GM18511 (cell line): ENCODE measurements around the gene TMEM181.
"Not testable (repeated sequence)": the region's sequence is repeated elsewhere in the genome, so short reads cannot be mapped to it uniquely, and the experiment has no call there.

ENCODE experiments used
- ATAC-seq: cut with Tn5 transposase; IDR thresholded peaks from one replicate; pipeline ENCODE4 v1.9.1; 2021; ENCODE audit warnings: mild to moderate bottlenecking, moderate library complexity; ENCODE audit not compliant: unreplicated experiment

Gene TMEM181

DNA sequence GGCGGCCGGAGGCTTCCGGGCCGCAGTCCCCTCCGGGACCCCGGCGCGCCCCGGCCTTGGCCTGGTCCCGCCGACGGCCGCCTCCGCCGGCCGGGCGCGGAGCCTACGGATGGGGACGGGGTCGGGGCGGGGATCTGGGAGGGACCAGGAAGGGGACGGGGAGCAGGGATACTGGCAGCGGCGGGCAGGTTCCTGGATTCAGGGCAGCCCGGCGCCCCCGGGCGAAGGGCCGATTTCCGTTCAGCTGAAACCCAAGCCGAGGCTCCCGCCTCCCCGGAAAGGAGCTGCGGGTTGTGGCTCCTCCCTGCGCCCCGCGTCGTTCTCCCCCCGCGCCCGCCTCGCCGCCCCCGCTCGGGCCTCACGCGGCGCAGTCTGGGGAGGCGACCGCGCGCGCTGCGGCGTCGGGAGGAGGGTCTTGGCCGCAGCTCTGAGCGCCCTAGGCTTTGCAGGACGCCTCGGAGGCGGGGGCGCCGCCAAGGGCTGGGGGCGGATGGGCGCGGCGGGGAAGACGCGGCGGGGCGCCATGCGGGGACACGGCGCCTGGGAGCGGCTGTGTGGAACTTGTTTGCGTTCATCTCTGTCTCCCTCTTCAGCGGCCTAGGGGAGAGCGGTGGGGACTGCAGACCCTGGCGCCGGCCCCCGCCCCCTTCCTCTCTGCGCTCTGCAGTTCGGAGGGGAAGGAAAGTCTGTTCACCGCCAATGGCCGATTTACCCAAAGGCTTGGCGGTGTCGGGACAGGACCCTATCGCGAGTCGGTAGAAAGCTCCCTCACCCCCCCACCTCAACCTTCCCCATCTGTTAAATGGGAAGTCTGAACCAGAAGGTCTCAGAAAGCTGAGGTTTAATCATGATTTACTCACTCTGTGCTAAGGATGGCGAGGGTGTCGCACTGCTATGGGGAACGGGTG lies 22.7 kb upstream of the TMEM181 start:
- ATAC-seq = no peak

DNA sequence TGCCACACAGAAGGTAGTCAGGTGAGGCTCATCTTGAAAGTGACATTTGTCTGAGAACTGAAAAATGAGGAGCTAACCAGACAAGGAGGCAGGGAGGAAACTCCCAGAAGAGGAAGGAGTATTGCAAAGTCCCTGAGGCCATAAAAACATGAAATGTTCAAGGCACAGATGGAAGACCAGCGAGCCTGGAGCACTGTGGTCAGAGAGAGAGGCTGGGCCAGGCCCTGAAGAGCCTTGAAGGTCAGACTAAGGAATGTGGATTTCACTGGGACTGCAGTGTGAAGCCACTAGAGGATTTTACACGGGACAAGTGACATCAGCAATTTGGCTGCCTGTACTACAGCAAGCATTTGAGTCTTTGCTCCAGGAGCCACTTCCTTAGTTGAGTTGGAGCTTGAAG lies 21.1 kb upstream of the TMEM181 start:
- no peak for ATAC-seq

DNA sequence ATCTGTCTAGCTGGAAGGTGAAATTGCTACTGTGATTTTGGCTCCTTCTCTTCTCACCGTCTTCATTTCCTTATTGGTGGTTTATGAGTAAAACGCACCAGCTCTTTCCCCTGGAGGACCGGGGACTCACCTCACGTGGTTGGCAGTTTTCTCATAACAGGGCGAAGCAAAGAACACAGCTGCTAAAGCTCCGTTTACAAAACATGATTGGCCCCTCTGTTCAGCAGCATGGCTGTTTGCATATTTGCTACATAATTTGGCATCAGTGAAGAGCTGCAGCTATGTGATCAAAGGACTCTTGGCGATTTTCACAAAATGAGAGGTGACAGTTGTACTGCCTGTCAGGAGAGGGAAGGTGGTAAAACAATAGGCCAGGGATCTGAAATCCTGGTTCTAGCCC lies 20.5 kb upstream of the TMEM181 start:
- ATAC-seq = no peak

DNA sequence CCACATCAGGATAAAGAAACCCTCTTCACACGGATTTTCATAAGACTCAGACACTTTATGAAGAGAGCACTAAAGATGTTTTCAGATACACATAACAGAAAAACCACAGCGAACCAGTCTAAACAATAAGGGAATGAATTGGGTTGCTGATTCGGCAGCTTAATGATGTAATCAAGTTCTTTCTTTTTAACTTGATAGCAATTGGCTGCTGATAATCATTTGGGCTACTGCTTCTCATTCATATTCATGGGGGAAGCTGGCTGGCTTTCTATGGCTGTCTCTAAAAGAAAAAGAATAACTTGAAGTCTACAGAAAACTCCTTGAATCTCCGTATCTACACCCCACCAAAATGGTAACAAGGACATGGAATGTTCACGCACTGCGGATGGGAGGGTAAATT lies 20.0 kb upstream of the TMEM181 start:
- ATAC-seq = no peak

DNA sequence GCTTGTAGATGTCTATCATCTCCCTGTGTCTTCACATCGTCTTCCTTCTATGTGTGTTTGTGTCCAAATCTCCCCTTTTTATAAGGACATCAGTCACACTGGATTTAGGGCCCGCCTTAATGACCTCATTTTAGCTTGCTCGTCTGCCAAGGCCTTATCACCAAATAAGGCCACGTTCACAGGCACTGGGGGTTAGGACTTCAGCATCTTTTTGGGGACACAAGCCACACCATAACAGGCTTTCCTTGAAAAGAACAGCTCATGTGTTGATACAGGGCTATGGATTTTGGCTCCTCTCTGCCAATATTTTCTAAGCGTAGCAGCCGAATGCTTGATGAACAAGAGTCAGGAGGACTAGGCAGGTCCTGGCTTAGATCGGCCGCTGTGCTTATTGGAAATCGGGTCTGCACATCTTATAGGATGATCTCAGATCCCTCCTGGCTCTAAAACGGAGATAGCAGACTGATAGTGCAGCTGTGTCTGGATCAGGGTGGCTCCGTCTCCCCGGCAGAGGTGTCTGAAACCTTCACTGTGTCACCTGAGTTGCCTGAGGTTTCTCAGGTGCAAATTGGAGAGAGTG lies 16.2 kb upstream of the TMEM181 start:
- ATAC-seq = no peak

DNA sequence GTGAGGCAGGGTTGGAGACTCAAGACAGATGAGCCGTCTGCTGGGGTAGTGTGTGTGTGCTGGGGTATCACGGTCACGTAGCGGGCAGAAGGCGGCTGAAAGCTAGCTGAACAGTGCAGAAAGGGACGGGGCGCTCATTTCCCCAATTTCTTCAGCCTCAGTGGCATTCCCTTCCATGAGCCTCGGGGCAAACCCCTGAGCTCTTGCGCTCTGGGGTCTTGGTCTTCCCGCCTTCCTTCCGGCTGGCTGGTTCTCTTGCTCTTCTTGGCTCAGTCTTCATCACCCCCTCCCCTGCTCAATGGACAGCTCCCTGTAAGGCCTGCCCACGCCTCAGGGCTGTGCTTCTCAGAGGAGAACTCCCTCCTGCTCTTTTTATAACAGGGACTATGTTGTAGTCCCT lies 15.5 kb upstream of the TMEM181 start:
- ATAC-seq = no peak

DNA sequence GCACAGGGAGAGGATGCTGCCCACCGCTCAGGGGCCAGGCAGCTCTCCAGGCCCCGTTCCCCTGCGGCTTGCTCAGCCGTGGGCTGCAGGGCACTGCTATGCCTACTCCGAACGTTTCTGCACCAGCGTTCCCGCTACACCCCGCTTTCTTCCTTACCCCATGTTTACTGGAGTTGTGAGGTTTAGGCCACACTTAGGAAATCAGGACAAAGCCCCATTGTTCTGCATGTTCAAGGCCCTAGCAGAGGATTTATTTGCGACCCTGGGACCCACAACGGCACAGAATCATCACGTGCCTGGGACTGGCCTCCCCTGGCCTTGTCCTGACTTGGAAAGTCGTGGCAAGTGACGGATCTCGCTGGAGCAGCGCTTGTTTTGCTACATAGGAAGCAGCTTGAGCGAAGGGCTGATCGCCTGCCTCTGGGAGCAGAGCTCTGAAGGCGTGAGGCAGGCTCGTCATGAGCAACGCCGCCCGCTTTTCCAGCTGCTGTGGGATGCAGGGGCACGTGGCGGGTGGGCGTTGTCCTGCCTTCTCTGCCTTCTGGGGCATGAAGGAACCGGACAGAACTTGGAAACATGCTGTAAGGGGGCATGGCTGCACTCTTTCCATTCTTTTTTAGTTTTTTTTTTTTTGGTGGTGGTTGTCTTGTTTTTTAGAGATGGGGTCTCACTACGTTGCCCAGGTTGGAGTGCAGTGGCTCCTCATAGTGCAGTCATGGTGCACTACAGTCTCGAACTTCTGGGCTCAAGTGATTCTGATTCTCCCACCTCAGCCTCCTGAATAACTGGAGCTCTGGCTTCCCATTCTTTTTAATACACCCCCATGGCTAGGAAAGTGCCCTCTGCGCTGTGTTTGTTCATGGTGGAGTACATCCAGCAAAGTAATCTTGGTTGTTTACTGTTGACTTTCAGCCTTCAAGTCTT lies 14.6 kb upstream of the TMEM181 start:
- ATAC-seq = no peak

DNA sequence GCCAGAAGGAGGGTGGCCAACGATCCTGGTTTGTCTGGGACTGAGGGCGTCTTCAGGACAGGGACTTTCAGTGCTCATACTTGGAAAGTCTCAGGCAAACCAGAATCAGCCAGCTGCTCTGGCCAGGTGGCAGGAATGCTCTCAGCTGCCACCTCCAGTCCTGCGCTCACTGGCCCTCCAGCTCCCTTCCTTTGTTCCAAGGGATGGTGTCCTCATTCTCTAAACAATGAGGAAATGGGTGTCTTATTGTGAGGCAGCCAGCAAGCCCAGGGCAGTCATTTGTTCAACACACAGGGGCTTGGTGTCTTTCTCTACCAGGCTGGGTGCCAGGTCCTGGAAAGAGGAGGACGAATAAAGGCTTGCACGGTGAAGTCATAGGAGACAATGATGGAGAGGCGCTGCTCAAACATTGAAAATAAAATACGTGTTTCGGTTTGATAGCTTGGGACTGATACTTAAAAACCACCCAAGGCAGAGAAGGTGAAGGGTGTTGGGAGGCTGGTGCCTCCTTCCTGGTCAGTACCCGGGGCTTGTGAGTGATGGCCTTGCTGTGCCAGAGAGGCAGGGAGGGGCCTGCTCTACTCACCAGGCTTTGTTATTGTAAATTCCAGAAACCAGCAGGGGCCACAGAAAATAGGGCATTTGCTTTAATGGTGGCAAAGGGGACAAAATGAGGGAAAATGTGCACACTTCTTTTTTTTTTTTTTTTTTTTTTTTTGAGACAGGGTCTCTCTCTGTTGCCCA lies 11.3 kb upstream of the TMEM181 start:
- ATAC-seq = no peak

DNA sequence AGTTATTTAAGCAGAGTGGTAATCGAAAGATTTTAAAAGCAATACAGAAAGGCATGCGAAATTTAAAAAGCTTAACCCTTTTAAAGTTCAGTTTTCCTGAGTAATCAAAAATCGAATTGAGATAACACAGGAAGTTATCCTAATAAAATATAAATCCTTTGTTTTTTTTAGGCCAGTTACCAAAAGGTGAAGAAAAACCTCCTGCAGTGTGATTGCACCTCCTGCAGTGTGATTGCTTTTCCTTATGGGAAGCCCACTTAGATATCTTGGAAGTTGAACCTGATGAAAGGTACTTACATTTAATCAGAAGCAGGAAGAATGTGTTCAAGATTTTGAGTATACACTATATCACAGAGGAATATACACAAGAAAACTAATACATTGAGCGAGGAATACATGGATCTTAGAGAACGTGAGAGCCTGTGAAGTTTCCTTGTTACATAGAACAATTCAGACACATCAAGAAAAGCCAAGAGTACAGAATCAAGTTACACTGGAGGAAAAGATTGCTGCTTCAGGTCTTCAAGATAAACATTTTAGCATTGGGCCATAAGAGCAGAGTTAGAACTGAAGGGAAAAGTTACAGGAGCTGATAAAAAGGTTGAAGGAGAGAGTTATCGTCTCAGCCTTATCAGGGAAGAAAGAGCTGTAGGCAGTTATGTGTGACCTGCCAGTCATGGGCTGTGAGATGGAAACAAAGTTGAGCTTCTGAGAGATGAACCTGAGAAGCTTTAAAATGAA lies 7.7 kb upstream of the TMEM181 start:
- no peak for ATAC-seq

DNA sequence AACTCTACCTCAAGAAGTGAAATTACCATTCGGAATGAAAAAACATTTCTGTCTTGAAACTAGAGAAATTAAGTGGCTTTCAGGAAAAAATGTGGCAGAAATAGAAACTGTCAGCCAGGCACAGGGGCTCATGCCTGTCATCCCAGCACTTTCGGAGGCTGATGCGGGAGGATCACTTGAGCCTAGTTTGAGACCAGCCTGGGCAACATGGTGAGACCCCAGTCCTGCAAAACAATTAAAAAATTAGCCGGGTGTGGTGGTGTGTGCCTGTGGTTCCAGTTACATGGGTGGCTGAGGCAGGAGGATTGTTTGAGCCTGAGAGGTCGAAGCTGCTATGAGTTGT lies 7.1 kb upstream of the TMEM181 start:
- ATAC-seq = no peak

DNA sequence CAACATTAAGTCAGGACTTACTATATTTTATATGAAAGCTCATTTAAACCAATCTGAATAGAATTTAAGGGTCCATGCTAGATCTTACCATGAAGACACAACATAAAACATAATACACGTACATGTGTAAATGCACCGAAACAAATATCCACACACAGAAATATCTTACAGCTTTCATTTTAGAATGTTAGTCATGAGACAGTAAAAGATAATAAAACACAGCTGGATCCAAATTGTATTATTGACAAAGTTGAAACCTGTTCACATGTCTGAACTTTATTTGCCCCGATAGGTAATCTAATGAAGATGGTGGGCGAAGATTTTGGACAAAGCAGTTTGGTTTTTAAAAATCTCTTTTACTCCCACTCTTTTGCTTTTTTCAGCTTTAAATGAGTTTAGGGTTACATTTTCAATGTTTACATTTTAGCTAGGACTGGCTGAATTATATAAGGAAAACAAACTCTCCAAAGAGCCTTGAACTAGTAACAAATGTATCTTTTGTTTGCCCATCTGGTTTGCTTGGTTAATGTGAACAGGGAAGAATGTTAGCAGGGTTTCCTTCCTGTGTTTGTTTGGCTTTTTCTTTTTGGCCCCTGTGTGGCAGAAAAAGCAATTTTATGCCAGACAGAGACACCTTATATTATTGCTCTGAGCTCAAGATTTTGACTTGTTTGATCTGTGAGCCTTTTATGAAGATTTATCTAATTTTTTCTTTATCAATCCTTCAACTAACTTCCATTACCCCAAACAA lies 5.1 kb upstream of the TMEM181 start:
- ATAC-seq = no peak

DNA sequence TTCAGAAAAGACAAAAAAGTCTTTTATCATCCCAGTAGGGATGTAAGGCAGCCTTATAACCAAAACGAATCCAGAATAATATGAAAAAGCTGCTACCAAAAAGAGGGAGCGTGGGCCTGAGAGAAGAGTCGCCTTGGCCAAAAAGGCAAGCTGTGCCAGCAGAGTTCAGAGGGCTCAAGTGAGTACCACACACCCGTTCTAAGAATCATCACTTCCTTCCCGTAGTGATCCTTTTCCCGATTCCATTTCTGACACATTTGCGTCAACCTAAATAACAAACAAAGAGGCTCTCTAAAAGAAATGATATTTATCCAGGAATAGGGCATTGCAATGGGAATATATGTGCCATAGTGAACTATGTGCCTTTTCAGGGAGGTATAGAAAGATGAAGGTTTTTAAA lies 3.8 kb upstream of the TMEM181 start:
- ATAC-seq = no peak

DNA sequence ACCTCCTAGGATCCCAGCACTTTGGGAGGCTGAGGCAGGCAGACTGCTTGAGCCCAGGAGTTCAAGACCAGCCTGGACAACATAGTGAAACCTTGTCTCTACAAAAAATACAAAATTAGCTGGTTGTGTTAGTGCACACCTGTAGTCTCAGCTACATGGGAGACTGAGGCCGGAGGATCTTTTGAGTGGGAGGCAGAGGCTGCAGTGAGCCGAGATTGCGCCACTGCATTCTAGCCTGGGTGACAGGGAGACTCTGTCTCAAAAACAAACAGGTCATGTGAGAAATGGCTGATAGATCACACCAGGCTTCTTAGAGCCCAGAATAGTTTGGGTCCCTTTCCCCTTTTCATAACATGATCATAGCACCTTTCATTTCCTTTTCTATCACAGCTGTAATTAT lies 2.8 kb upstream of the TMEM181 start:
- not testable (repeated sequence) for ATAC-seq

DNA sequence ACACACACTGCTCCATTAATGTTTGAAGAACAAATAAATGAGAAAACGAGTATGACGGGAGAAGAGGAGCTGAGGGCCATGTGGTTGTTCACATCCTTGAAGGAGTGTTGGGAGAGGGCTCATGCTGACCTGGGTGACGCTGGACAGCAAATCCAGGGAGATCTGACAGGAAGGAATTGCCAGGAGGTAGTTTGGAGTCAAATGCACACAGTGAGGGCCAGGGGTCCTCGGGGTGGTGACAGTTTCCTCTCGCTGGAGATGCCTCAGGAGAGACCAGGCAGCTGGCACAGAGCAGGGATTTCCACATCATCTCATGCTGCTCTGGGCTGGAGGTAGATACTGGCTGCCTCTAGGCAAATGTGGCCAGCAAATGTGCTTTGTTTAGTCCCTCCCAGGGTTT lies 2.0 kb upstream of the TMEM181 start:
- no peak for ATAC-seq

DNA sequence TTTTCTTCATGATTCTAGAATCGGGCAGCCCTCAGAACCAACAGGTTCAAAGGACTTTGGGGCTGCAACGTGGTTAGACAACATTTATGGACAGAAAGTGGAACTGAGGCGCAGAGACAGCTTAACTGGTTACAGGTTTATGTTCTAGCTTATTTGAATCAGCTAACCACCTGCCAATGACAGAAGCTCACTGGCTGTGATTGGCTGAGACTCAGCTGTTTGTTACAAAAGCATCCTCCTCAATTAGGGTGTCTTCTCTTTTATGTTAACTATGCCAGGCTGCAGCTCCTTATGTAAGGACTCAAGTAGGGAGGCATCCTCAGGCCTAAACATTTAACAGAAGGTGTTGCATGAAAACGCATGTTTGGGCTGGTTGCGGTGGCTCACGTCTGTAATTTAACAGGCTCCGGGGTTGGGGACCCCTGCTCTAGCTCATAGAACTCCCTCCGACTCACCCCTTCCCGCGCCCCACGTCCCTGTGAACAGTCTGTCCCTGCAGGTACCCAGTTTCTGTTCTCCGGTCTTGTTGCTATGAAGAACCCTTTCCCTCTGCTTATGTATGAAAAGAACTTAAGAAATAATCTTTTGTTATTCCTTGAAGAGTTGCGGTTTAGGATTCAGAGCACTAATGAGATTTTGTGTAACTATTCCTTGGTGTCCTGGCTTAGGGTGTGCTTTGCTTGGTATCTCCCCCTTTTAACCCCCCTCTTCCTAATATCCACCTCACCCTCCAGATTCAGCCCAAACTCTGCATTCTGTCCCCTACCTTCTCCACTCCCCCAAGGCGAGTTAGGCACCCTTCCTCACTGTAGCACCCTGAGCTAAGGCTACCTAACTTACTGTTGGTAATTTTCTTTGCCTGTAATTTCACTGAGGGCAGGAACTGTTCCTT lies 1.2 kb upstream of the TMEM181 start:
- ATAC-seq = no peak

DNA sequence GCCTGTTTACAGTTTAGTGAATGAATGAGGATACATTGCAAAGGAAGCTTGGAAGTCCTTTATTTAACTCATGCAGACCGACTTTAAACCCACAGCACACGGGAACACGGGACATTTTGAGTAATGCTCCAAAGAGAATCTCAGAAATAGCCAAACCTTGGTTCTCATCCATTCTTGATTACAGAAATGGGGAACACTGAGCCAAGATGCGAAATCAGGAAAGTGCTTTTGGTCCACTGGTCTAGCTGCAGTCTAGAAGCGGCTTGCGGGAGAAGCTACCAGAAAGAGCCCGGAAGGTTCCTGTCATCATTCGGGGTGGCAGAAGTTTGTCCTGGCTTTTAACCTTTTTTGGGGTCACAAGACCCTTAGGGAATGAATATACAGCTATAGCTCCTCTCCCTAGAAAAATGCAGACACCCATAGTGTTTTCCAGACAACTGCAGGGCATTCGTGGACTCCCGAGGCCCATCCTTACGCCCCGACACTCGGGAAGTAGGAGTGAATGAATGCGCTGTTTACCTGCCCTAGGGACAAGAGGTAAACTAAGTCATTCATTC lies 475 bp upstream of the TMEM181 start:
- no peak for ATAC-seq

DNA sequence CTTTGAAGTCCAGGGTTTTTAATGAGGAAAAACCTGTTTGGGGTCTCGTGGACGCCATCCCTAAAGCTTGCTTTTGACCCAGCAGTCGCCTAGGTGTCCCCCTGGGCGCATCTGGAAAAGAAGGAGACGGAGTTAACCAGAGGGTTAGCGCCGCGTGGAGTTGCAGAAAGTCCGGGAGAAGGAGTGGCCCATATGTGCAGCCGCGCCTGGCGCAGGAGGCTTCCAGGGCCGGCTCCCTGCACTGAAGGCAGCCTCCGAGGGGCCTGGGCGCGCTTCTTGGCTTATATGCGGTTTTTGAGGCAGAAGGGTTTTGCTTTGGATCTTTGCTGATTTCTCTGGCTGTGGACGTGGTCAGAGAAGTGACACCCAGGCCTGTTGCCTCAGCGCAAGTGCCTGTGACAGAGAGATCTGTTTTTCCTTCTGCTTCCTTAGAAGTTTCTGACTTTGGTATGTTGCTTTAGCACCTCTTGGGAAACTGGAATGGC lies 987 bp downstream of the TMEM181 start:
- peak; percentile 17 for ATAC-seq

DNA sequence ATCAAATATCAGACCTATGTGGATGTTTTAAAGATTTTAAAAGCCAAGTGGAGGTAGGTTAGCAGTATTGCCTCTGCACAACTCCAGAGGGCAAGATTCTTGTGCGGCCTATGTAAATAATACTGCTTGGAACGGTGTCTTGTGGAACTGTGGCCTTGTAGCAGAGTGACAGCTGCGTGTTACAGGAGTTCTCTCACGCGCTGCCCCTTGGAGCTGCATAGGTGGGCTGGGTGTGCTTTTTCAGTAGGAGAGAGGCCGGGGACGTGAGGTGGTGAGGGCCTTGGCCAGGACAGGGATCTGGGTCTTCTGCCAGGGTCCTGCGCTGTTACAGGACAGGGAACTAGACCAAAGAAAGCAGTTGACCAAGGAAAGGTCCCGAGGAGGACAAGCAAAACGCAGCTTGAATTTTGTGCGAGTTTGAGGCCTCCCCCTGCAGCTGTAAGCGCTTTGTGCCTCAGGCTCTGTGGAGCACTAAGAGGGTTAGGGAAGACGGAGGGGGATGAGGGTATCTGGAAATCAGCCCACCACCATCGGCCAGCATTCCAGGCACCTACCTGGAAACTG lies 1.5 kb downstream of the TMEM181 start:
- no peak for ATAC-seq
